Measurements from ENCODE around the gene LGR6. TPM values are rescaled to one million over a fixed set of nuclear protein-coding genes. Genes with fewer than 3 reads are reported as not detected.

Gene LGR6
- total and polyA plus RNA-seq, 10 of the 15 experiments (the other 5 are each of a cell fraction or from before 2014, with no cell fraction given): not detected

DNA sequence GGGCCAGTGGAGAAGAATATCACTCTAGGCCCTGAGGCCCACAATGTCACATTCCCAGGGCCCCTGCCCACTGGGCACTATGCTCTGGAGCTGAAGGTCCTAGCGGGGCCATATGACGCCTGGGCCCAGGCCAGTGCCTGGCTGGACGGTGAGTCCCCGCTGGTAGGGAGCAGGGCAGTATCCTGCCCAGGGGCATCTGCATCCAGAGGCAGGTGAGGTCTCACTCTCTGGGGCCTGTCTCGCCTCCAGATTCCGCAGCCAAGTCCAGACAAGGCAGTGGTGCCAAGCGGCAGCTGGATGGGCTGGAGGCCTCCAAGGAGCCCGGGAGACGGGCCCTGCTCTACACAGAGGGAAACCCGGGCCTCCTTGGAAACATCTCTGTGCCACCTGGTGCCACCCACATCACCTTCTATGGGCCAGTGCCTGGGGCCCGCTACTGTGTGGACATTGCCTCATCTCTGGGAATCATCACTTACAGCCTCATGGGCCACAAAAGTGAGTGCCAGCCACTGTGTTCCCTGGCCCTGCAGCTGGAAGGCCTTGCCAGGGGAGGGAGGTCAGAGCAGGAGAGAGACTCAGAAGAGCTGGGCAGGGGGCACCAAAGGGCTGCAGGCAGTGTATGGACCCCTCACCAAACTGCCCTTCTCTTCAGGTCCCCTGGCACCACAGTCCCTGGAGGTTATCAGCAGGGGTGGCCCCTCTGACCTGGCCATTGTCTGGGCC is 22.1 kb upstream of the LGR6 start:
- H3K27me3 ChIP-seq (replicated peaks in 1 of 2; ENCODE audit: control insufficient read depth in 2 of 2, insufficient read depth in 2 of 2, low read length in 1 of 2): no peaks in the 10 kb centered on the region
- ChIA-PET CTCF (interaction anchor here (2.1 to 2.8 kb wide), 2 partner anchors 17 to 36 kb away, joined by 5 to 10 read pairs; no protein-coding TSS in a partner anchor), RAD21 (ENCODE audit: unreplicated experiment) (no interaction called here), POLR2A (interaction anchor here (0.6 kb wide), 1 partner anchor 468 kb away, joined by 4 read pairs; no protein-coding TSS in a partner anchor), SMC1A (ENCODE audit: uncharacterized antibody, unreplicated experiment) (interaction anchor here (1.5 kb wide), 1 partner anchor 16 kb away, joined by 8 read pairs; no protein-coding TSS in a partner anchor)
- no peaks in the 10 kb centered on the region for H3K4me1 ChIP-seq (ENCODE audit: control insufficient read depth, insufficient read depth, low read length)
- H2AFZ ChIP-seq (ENCODE audit: control insufficient read depth, low read depth, low read length): no peak overlapping the region
- H3K9ac ChIP-seq (ENCODE audit: control insufficient read depth, insufficient read depth, low read length): no peak overlapping the region
- no peaks in the 10 kb centered on the region for H3K9me3 ChIP-seq (replicated peaks; ENCODE audit: control insufficient read depth, insufficient read depth, low read length)
- WGBS (ENCODE audit: insufficient coverage, insufficient replicate concordance, low lambda C conversion rate, missing lambda C conversion rate): 89% methylated on average over 11 of the region's 11 CpGs
- H4K20me1 ChIP-seq (ENCODE audit: control insufficient read depth, insufficient read depth): no peaks in the 10 kb centered on the region
- intact Hi-C loops (cut with micrococcal nuclease; ENCODE audit: unreplicated experiment): no loop called here
- BruUV-seq (replicated peaks): no TSS peak
- in situ Hi-C loops (cut with MboI): no loop called here
- ATAC-seq (no peak), DNase-seq (ENCODE audit: low read depth, low spot score) (no peak), FAIRE-seq (no peak)
- H3K4me2 ChIP-seq (ENCODE audit: control insufficient read depth, insufficient read depth): no peak overlapping the region
- no peak overlapping the region for H3K4me3 ChIP-seq
- no peak overlapping the region for H3K27ac ChIP-seq (ENCODE audit: control insufficient read depth, insufficient read depth)
- H3K79me2 ChIP-seq (ENCODE audit: control insufficient read depth, insufficient read depth, low read length): no peaks in the 10 kb centered on the region
- no peaks in the 10 kb centered on the region for H3K36me3 ChIP-seq (ENCODE audit: control insufficient read depth in 2 of 2, insufficient read depth in 2 of 2, low read length in 1 of 2)
- TF ChIP-seq POLR2A (IDR thresholded peaks at IDR 0.05; ENCODE audit: low read depth, low read length) (no peak), CHD1 (IDR thresholded peaks at IDR 0.05; ENCODE audit: low read depth, low read length) (no peak), SRF (IDR thresholded peaks at IDR 0.05; ENCODE audit: low read depth in 2 of 2, low read length in 2 of 2) (no peak), MEF2B (IDR thresholded peaks at IDR 0.05; ENCODE audit: partially characterized antibody, poor library complexity, severe bottlenecking) (no peak), CREB1 (IDR thresholded peaks at IDR 0.05; ENCODE audit: low read depth) (no peak), ETV6 (conservative IDR thresholded peaks at IDR 0.05 in 1 of 2, IDR thresholded peaks at IDR 0.05 in 1 of 2; ENCODE audit: borderline replicate concordance in 1 of 2, low read depth in 1 of 2) (no peak), EED (IDR thresholded peaks at IDR 0.05; ENCODE audit: low read depth) (no peak), SP1 (IDR thresholded peaks at IDR 0.05; ENCODE audit: low read depth, low read length) (no peak), NR2C2 (IDR thresholded peaks at IDR 0.05; ENCODE audit: borderline replicate concordance, control insufficient read depth, insufficient read length, low read depth) (no peak)
- TF ChIP-seq, protein P1, sequence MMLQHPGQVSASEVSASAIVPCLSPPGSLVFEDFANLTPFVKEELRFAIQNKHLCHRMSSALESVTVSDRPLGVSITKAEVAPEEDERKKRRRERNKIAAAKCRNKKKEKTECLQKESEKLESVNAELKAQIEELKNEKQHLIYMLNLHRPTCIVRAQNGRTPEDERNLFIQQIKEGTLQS (IDR thresholded peaks at IDR 0.05; ENCODE audit: borderline replicate concordance, extremely low read depth, low read depth, low read length): no peak
- TF ChIP-seq, protein P2, sequence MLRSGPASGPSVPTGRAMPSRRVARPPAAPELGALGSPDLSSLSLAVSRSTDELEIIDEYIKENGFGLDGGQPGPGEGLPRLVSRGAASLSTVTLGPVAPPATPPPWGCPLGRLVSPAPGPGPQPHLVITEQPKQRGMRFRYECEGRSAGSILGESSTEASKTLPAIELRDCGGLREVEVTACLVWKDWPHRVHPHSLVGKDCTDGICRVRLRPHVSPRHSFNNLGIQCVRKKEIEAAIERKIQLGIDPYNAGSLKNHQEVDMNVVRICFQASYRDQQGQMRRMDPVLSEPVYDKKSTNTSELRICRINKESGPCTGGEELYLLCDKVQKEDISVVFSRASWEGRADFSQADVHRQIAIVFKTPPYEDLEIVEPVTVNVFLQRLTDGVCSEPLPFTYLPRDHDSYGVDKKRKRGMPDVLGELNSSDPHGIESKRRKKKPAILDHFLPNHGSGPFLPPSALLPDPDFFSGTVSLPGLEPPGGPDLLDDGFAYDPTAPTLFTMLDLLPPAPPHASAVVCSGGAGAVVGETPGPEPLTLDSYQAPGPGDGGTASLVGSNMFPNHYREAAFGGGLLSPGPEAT (IDR thresholded peaks at IDR 0.05; ENCODE audit: low read depth): no peak
- TF ChIP-seq, protein P3, sequence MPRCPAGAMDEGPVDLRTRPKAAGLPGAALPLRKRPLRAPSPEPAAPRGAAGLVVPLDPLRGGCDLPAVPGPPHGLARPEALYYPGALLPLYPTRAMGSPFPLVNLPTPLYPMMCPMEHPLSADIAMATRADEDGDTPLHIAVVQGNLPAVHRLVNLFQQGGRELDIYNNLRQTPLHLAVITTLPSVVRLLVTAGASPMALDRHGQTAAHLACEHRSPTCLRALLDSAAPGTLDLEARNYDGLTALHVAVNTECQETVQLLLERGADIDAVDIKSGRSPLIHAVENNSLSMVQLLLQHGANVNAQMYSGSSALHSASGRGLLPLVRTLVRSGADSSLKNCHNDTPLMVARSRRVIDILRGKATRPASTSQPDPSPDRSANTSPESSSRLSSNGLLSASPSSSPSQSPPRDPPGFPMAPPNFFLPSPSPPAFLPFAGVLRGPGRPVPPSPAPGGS (IDR thresholded peaks at IDR 0.05; ENCODE audit: borderline replicate concordance, insufficient read depth, low read depth, low read length, poor library complexity, severe bottlenecking): no peak
- TF ChIP-seq, protein P4, sequence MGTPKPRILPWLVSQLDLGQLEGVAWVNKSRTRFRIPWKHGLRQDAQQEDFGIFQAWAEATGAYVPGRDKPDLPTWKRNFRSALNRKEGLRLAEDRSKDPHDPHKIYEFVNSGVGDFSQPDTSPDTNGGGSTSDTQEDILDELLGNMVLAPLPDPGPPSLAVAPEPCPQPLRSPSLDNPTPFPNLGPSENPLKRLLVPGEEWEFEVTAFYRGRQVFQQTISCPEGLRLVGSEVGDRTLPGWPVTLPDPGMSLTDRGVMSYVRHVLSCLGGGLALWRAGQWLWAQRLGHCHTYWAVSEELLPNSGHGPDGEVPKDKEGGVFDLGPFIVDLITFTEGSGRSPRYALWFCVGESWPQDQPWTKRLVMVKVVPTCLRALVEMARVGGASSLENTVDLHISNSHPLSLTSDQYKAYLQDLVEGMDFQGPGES (IDR thresholded peaks at IDR 0.05): no peak
- TF ChIP-seq, protein P5, sequence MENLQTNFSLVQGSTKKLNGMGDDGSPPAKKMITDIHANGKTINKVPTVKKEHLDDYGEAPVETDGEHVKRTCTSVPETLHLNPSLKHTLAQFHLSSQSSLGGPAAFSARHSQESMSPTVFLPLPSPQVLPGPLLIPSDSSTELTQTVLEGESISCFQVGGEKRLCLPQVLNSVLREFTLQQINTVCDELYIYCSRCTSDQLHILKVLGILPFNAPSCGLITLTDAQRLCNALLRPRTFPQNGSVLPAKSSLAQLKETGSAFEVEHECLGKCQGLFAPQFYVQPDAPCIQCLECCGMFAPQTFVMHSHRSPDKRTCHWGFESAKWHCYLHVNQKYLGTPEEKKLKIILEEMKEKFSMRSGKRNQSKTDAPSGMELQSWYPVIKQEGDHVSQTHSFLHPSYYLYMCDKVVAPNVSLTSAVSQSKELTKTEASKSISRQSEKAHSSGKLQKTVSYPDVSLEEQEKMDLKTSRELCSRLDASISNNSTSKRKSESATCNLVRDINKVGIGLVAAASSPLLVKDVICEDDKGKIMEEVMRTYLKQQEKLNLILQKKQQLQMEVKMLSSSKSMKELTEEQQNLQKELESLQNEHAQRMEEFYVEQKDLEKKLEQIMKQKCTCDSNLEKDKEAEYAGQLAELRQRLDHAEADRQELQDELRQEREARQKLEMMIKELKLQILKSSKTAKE (IDR thresholded peaks at IDR 0.05; ENCODE audit: low read depth, poor library complexity, severe bottlenecking): no peak
